ENCODE results near the gene IPO5. TPM values are rescaled to one million over a fixed set of nuclear protein-coding genes. Genes with fewer than 3 reads are reported as not detected.

The IPO5 gene
- total RNA-seq, 1 experiment from 2014 or later = 46.3 TPM

DNA sequence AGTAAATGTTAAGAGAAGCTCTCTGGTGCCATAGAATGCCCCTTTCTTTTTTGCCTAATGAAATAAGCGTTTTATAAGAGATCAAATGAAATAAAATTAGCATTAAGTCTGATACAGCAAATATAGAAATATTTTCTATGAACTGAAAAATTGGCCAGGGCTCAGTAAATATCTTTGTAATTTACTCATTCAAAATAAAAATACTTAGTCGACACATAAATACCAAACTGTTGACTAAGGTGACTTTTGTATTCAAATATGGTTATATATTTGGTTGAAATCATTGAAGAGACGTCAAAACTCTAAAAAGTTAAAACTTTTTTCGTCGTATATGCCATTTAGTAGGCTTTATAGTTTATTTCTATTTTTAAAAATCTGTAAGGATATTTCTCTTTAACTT is 25.6 kb downstream of the IPO5 start:
- Mint-ChIP-seq H3K4me1 (ENCODE audit: low read depth, unreplicated experiment) (no peaks in the 10 kb centered on the region), H3K27me3 (ENCODE audit: unreplicated experiment) (no peaks in the 10 kb centered on the region), H3K27ac (ENCODE audit: unreplicated experiment) (no peak overlapping the region), H3K4me3 (ENCODE audit: low read depth, unreplicated experiment) (peak overlapping the region; percentile 12), H3K9me3 (ENCODE audit: low read depth, unreplicated experiment) (no peaks in the 10 kb centered on the region), H3K36me3 (ENCODE audit: insufficient read depth, unreplicated experiment) (peaks cover 17% of the 10 kb centered on the region)
- no peak for DNase-seq
- intact Hi-C loops (cut with micrococcal nuclease; ENCODE audit: unreplicated experiment) = loop anchor here (10.0 kb wide), 1 partner anchor 124 kb away; no protein-coding TSS in a partner anchor
- CTCF ChIA-PET = no interaction called here
- BruUV-seq (replicated peaks) = no TSS peak
- no peak for TF ChIP-seq CTCF (IDR thresholded peaks at IDR 0.05; ENCODE audit: unreplicated experiment)

DNA sequence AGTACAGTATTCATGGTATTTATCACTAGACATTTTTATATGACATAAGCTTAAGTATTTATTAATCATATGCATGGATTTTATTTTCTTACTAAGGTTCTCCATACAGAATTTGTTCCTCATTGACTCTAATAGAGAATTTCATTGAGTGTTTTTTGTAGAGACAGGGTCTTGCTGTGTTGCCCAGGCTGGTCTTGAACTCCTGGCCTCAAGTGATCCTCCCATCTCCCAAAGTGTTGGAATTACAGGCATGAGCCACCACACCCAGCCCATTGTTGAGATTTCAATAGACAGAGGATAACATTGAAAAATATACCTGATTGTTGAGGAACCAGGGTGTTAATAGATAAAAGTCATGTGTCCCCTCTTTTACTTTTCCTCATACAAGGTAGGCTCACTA is 26.1 kb downstream of the IPO5 start:
- H3K4me1 Mint-ChIP-seq (ENCODE audit: low read depth, unreplicated experiment) = no peaks in the 10 kb centered on the region
- intact Hi-C loops (cut with micrococcal nuclease; ENCODE audit: unreplicated experiment) = loop anchor here (10.0 kb wide), 1 partner anchor 125 kb away; no protein-coding TSS in a partner anchor
- no peak for TF ChIP-seq CTCF (IDR thresholded peaks at IDR 0.05; ENCODE audit: unreplicated experiment)
- H3K9me3 Mint-ChIP-seq (ENCODE audit: low read depth, unreplicated experiment) = no peaks in the 10 kb centered on the region
- DNase-seq = no peak
- BruUV-seq (replicated peaks) = no TSS peak
- CTCF ChIA-PET = no interaction called here
- H3K27me3 Mint-ChIP-seq (ENCODE audit: unreplicated experiment) = no peaks in the 10 kb centered on the region
- peaks cover 17% of the 10 kb centered on the region for H3K36me3 Mint-ChIP-seq (ENCODE audit: insufficient read depth, unreplicated experiment)
- no peak overlapping the region for H3K4me3 Mint-ChIP-seq (ENCODE audit: low read depth, unreplicated experiment)
- H3K27ac Mint-ChIP-seq (ENCODE audit: unreplicated experiment) = no peak overlapping the region

DNA sequence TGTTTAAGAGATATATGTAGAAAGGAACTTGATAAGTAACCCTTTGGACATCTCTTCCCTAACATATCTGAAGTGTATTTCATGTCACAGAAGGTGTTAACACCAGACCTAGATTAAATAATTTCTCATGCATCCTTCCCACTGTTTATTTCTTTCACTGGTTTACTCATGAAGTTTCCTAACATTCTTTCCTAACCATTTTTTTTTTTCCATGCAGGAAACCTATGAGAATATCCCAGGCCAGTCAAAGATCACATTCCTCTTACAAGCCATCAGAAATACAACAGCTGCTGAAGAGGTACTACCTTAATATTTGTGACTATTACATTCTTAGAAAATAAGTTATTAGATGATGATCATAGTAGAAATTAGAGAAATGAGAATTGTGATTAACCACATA is 28.8 kb downstream of the IPO5 start:
- H3K27me3 Mint-ChIP-seq (ENCODE audit: unreplicated experiment) = no peaks in the 10 kb centered on the region
- no peaks in the 10 kb centered on the region for H3K4me1 Mint-ChIP-seq (ENCODE audit: low read depth, unreplicated experiment)
- peaks cover 9% of the 10 kb centered on the region for H3K36me3 Mint-ChIP-seq (ENCODE audit: insufficient read depth, unreplicated experiment)
- H3K4me3 Mint-ChIP-seq (ENCODE audit: low read depth, unreplicated experiment) = no peak overlapping the region
- H3K27ac Mint-ChIP-seq (ENCODE audit: unreplicated experiment) = no peak overlapping the region
- TF ChIP-seq CTCF (IDR thresholded peaks at IDR 0.05; ENCODE audit: unreplicated experiment) = no peak
- no peak for DNase-seq
- H3K9me3 Mint-ChIP-seq (ENCODE audit: low read depth, unreplicated experiment) = no peaks in the 10 kb centered on the region
- CTCF ChIA-PET = no interaction called here
- intact Hi-C loops (cut with micrococcal nuclease; ENCODE audit: unreplicated experiment) = no loop called here
- BruUV-seq (replicated peaks) = no TSS peak

GRCh38 chr13:97986835-97987234 is 33.4 kb downstream of the IPO5 start:
- CTCF ChIA-PET = no interaction called here
- Mint-ChIP-seq H3K4me1 (ENCODE audit: low read depth, unreplicated experiment) (no peaks in the 10 kb centered on the region), H3K36me3 (ENCODE audit: insufficient read depth, unreplicated experiment) (peaks cover 5% of the 10 kb centered on the region), H3K27ac (ENCODE audit: unreplicated experiment) (no peak overlapping the region), H3K27me3 (ENCODE audit: unreplicated experiment) (no peaks in the 10 kb centered on the region), H3K9me3 (ENCODE audit: low read depth, unreplicated experiment) (no peaks in the 10 kb centered on the region), H3K4me3 (ENCODE audit: low read depth, unreplicated experiment) (no peak overlapping the region)
- DNase-seq = no peak
- intact Hi-C loops (cut with micrococcal nuclease; ENCODE audit: unreplicated experiment) = no loop called here
- no peak for TF ChIP-seq CTCF (IDR thresholded peaks at IDR 0.05; ENCODE audit: unreplicated experiment)
- BruUV-seq (replicated peaks) = no TSS peak

Data from Calu3 (cell line).